GM12875 (cell line): ENCODE results near the gene GLG1.

Experiments used
- H3K4me3 ChIP-seq: one replicate; pipeline ENCODE4 v1.5.1; 2011; ENCODE audit warnings: low read depth, low read length, control low read depth
- CTCF ChIP-seq: IDR thresholded peaks from 2 replicates; pipeline ENCODE4 v1.5.1; 2011; ENCODE audit warnings: low read depth, mild to moderate bottlenecking, control low read depth, inconsistent platforms, low read length, moderate library complexity, borderline replicate concordance; ENCODE audit not compliant: insufficient read depth

GLG1 gene

GRCh38 chr16:74567901-74568300, 39.0 kb downstream of the GLG1 start:
- TF ChIP-seq CTCF: no peak

DNA sequence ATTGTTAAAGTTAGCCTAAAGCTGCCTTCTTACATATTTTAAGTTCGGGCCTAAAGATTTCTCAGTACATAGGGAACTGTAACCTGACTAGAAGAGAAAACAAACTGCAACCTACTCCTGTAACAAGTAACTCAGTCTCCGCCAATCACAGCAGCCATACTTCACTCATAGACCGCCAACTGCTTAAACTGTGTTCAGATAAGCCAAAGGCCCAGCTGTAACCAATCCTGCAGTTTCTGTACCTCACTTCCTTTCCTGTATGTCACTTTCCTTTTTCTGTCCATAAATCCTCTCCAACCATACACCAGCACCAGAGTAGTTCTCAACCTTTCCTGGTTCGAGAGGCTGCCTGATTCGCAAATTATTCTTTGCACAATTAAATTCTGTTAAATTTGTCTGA, 41.5 kb downstream of the GLG1 start:
- TF ChIP-seq CTCF: no peak

More at GRCh38 chr16:74567901-74568300, 39.0 kb downstream of the GLG1 start:
- no peak overlapping the region for H3K4me3 ChIP-seq

GRCh38 chr16:74564451-74564984, 42.4 kb downstream of the GLG1 start:
- H3K4me3 ChIP-seq: no peak overlapping the region
- TF ChIP-seq CTCF: no peak

More for the DNA sequence above, 41.5 kb downstream of the GLG1 start:
- H3K4me3 ChIP-seq: no peak overlapping the region

DNA sequence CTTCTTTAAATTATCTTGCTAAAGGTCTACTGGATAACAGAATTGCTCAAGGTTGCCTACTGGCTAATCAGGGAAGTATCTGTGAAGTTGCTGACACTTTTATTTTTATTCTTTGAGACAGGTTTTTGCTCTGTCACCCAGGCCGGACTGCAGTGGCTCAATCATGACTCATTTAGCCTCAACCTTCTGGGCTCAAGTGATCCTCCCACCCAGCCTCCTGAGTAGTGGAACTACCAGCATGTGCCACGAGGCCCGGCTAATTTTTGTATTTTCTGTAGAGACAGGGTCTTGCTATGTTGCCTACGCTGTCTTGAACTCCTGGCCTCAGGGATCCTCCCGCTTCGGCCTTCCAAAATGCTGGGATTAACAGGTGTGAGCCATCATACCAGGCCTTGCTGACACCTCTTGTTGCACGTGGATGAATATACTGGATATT, 43.1 kb downstream of the GLG1 start:
- TF ChIP-seq CTCF: no peak
- no peak overlapping the region for H3K4me3 ChIP-seq

DNA sequence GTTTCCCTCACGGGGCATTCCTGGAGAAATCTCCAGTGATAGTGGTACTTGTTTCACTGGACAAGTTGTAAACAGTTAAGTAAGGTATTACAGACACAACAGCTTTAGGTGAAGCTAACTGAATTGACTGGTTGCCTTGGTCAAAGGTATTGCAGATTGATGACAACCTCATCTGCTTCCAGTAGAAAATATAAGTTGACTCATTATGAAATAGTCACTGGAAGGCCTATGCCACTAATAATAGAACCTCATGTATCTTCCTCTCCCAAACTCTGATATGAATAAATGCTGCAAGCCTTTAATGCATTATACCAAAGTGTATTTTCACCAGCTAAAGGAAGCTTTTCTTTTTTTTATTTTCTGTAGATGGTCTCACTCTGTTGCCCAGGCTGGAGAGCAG, 44.8 kb downstream of the GLG1 start:
- TF ChIP-seq CTCF: no peak
- H3K4me3 ChIP-seq: no peak overlapping the region

GRCh38 chr16:74561626-74562025, 45.3 kb downstream of the GLG1 start:
- TF ChIP-seq CTCF: no peak
- H3K4me3 ChIP-seq: no peak overlapping the region

DNA sequence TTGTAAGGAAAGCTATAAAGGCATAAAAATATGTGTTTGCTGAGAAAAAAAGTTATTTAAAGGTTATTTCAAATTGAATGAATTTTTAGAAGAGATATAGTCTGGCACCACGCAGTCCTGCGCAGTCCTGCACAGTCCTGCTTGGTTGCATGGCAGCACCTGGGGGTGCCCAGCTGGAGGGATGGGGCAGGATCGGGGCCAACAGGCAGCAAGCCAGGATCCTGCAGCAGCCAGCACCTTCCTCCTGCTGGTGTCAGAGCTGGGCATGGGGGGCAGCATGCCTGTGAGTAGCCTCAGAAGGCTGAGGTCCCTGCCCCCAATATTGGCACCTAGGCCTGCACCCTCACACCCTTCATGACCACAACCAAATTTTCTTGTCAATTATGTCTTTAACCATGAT, 46.0 kb downstream of the GLG1 start:
- TF ChIP-seq CTCF: no peak
- H3K4me3 ChIP-seq: no peak overlapping the region
